ENCODE measurements around the gene NCOA3. TPM values are rescaled to one million over a fixed set of nuclear protein-coding genes. Genes with fewer than 3 reads are reported as not detected.

Gene NCOA3
- total and polyA plus RNA-seq, 2 experiments from 2014 or later, result 6.7 to 25.8 TPM

- H3K4me1 ChIP-seq (ENCODE audit: insufficient read depth), result peaks cover under 1% of the 10 kb centered on the region; the same call in 1 of the 2 replicates
- H3K27ac ChIP-seq (ENCODE audit: low read depth), result no peak overlapping the region
- H3K4me2 ChIP-seq, result no peak overlapping the region
- DNase-seq (ENCODE audit: low spot score) (no peak), ATAC-seq (no peak)
- Mint-ChIP-seq H3K4me3 (no peak overlapping the region), H3K27ac (no peak overlapping the region), H3K36me3 (ENCODE audit: low read depth) (peaks cover 72% of the 10 kb centered on the region), H3K9me3 (no peaks in the 10 kb centered on the region), H3K4me1 (peaks cover 8% of the 10 kb centered on the region), H3K27me3 (ENCODE audit: insufficient read depth, low read depth, poor library complexity) (peaks cover 1% of the 10 kb centered on the region)
- TF ChIP-seq REST (IDR thresholded peaks at IDR 0.05; ENCODE audit: unreplicated experiment), result no peak
- no peak for TF ChIP-seq ZNF331 (CRISPR knock-in tag; IDR thresholded peaks at IDR 0.05; ENCODE audit: low read depth)
- TF ChIP-seq NANOG (IDR thresholded peaks at IDR 0.05; ENCODE audit: borderline replicate concordance), result no peak
- TF ChIP-seq ZNF462 (CRISPR knock-in tag; IDR thresholded peaks at IDR 0.05), result no peak
- TF ChIP-seq CTCF (conservative IDR thresholded peaks at IDR 0.05; ENCODE audit: low read depth in 2 of 2), result no peak
- TF ChIP-seq EZH2phosphoT487 (IDR thresholded peaks at IDR 0.05; ENCODE audit: unreplicated experiment), result no peak
- TF ChIP-seq JUNB (IDR thresholded peaks at IDR 0.05; ENCODE audit: unreplicated experiment), result no peak
- no peak for TF ChIP-seq EZH2 (IDR thresholded peaks at IDR 0.05; ENCODE audit: low read depth, unreplicated experiment)
- TF ChIP-seq ETS1 (IDR thresholded peaks at IDR 0.05), result no peak
- TF ChIP-seq CREB1 (CRISPR knock-in tag; IDR thresholded peaks at IDR 0.05; ENCODE audit: low read depth), result no peak
- no peak for TF ChIP-seq ZNF114 (CRISPR knock-in tag; IDR thresholded peaks at IDR 0.05)
- no peak for TF ChIP-seq STAT1 (IDR thresholded peaks at IDR 0.05; ENCODE audit: unreplicated experiment)
- no peak for TF ChIP-seq POLR2AphosphoS5 (IDR thresholded peaks at IDR 0.05; ENCODE audit: low read depth)
- H3K36me3 ChIP-seq (ENCODE audit: insufficient read depth), result peaks cover 26% of the 10 kb centered on the region; the same call in 1 of the 2 replicates
- no peaks in the 10 kb centered on the region for H3K27me3 ChIP-seq (ENCODE audit: insufficient read depth)
- H3F3A ChIP-seq (replicated peaks; ENCODE audit: low read depth), result no peaks in the 10 kb centered on the region
- H3K4me3 ChIP-seq, result no peak overlapping the region
- no peak overlapping the region for H2AFZ ChIP-seq
- H3K79me2 ChIP-seq (replicated peaks; ENCODE audit: insufficient read depth), result no peaks in the 10 kb centered on the region
- no peaks in the 10 kb centered on the region for H3K9me2 ChIP-seq (ENCODE audit: insufficient read depth)
- no peaks in the 10 kb centered on the region for H4K20me1 ChIP-seq (replicated peaks; ENCODE audit: insufficient read depth)
Observed at GRCh38 chr20:47642624-47643023, 140.9 kb downstream of the NCOA3 start.

All from GM23338 (cell line).